ENCODE data around the gene BMP6. TPM values are rescaled to one million over a fixed set of nuclear protein-coding genes. Genes with fewer than 3 reads are reported as not detected.

The BMP6 gene
- total RNA-seq, 1 experiment from 2014 or later = 0.28 TPM

GRCh38 chr6:7868926-7869325 is 143.0 kb downstream of the BMP6 start:
- no peaks in the 10 kb centered on the region for H3K23me2 ChIP-seq (ENCODE audit: insufficient read length, low read depth, low read length, poor library complexity, severe bottlenecking)
- H2AFZ ChIP-seq (ENCODE audit: low read length) = no peak overlapping the region
- H3K56ac ChIP-seq (ENCODE audit: insufficient read length, low read depth, low read length) = no peak overlapping the region
- no peaks in the 10 kb centered on the region for H3K27me3 Mint-ChIP-seq (ENCODE audit: low read depth)
- peaks cover 11 to 13% of the 10 kb centered on the region in 2 experiments for H3K9me3 Mint-ChIP-seq
- H3K14ac ChIP-seq (ENCODE audit: insufficient read depth, low read length) = no peak overlapping the region
- no peaks in the 10 kb centered on the region for H3K79me1 ChIP-seq (ENCODE audit: insufficient read depth, low read depth, low read length, poor library complexity, severe bottlenecking)
- H3K9ac ChIP-seq (ENCODE audit: extremely low read depth, insufficient read length, low read length) = no peak overlapping the region
- TF ChIP-seq CTCF (conservative IDR thresholded peaks at IDR 0.05) = no peak
- H2BK15ac ChIP-seq (ENCODE audit: low read depth, low read length) = no peak overlapping the region
- H4K5ac ChIP-seq (ENCODE audit: insufficient read length, low read depth, low read length) = no peak overlapping the region
- no peak overlapping the region for H2BK120ac ChIP-seq (ENCODE audit: low read depth, low read length, poor library complexity, severe bottlenecking)
- H3K4ac ChIP-seq (ENCODE audit: low read depth, low read length) = no peak overlapping the region
- H2BK20ac ChIP-seq (ENCODE audit: low read depth, low read length, poor library complexity, severe bottlenecking) = no peak overlapping the region
- H2BK12ac ChIP-seq (ENCODE audit: insufficient read length, low read depth, low read length) = no peak overlapping the region
- H3K4me1 Mint-ChIP-seq = no peaks in the 10 kb centered on the region
- no CpG with 5 or more reads among the region's 10 CpGs for WGBS (ENCODE audit: extremely low coverage, insufficient read length, low lambda C conversion rate)
- H4K91ac ChIP-seq (ENCODE audit: insufficient read length, low read depth, low read length) = no peak overlapping the region
- no peak overlapping the region for H3K27ac Mint-ChIP-seq
- H3K23ac ChIP-seq (ENCODE audit: insufficient read length, low read depth, low read length) = no peak overlapping the region
- DNase-seq = no peak
- H3K27me3 ChIP-seq (ENCODE audit: insufficient read depth, low read length) = no peaks in the 10 kb centered on the region
- H2AK5ac ChIP-seq (ENCODE audit: insufficient read length, low read length) = no peak overlapping the region
- H3K18ac ChIP-seq (ENCODE audit: insufficient read length, low read depth, low read length) = no peak overlapping the region
- no peak overlapping the region for H4K8ac ChIP-seq (replicated peaks; ENCODE audit: insufficient read length, low read depth, low read length)
- H3K27ac ChIP-seq (ENCODE audit: insufficient read length, low read depth, low read length) = no peak overlapping the region
- H4K20me1 ChIP-seq (ENCODE audit: control insufficient read depth, insufficient read depth, insufficient read length) = no peaks in the 10 kb centered on the region
- H3K4me1 ChIP-seq (ENCODE audit: insufficient read depth, low read length) = no peaks in the 10 kb centered on the region
- H2BK5ac ChIP-seq (ENCODE audit: insufficient read length, low read length) = no peak overlapping the region
- H3K79me2 ChIP-seq (ENCODE audit: insufficient read depth, low read length) = no peaks in the 10 kb centered on the region
- H3K9me3 ChIP-seq (ENCODE audit: control insufficient read depth, low read depth, low read length) = no peaks in the 10 kb centered on the region
- no peak overlapping the region for H3K4me3 Mint-ChIP-seq
- H3K4me2 ChIP-seq (ENCODE audit: insufficient read depth, insufficient read length, low read length) = no peak overlapping the region
- H3T11ph ChIP-seq (ENCODE audit: low read length) = no peak overlapping the region
- peaks cover 0 to 15% (median 5%) of the 10 kb centered on the region in 3 experiments; a peak in 3 of 7 replicates for H3K36me3 Mint-ChIP-seq (ENCODE audit: insufficient read depth in 1 of 3, low read depth in 3 of 3)
